CD4-positive, alpha-beta T cell treated with Interleukin-21 for 1 hour (primary cell): ENCODE measurements around the gene GNS.

Experiments
- DNase-seq: peaks from one replicate; pipeline ENCODE4 v3.0.0-alpha.2; 2020

Gene GNS

GRCh38 chr12:64735442-64735841 lies 23.8 kb downstream of the GNS start:
- DNase-seq: no peak

- DNase-seq: no peak
These were observed 25.3 kb downstream of the GNS start for GRCh38 chr12:64733857-64734256.

- DNase-seq: no peak
These were observed 27.5 kb downstream of the GNS start for GRCh38 chr12:64731683-64732082.

GRCh38 chr12:64730588-64730969 lies 28.6 kb downstream of the GNS start:
- no peak for DNase-seq

GRCh38 chr12:64729909-64730587 lies 29.2 kb downstream of the GNS start:
- peak; percentile 51 for DNase-seq

GRCh38 chr12:64724201-64724745 lies 34.9 kb downstream of the GNS start:
- no peak for DNase-seq

GRCh38 chr12:64723630-64724029 lies 35.6 kb downstream of the GNS start:
- DNase-seq: no peak

- no peak for DNase-seq
These were observed 36.4 kb downstream of the GNS start for GRCh38 chr12:64722835-64723234.

- DNase-seq: no peak
These were observed 38.3 kb downstream of the GNS start for GRCh38 chr12:64720884-64721283.

GRCh38 chr12:64718649-64719048 lies 40.6 kb downstream of the GNS start:
- DNase-seq: no peak

GRCh38 chr12:64716839-64717455 lies 42.3 kb downstream of the GNS start:
- no peak for DNase-seq

- no peak for DNase-seq
These were observed 42.8 kb downstream of the GNS start for GRCh38 chr12:64716371-64716770.

GRCh38 chr12:64714551-64714968 lies 44.6 kb downstream of the GNS start:
- peak; percentile 60 for DNase-seq

GRCh38 chr12:64713376-64713775 lies 45.8 kb downstream of the GNS start:
- no peak for DNase-seq

- no peak for DNase-seq
These were observed 49.8 kb downstream of the GNS start for GRCh38 chr12:64709429-64709828.

- DNase-seq: no peak
These were observed 51.3 kb downstream of the GNS start for GRCh38 chr12:64707926-64708325.

- DNase-seq: no peak
These were observed 51.8 kb downstream of the GNS start for GRCh38 chr12:64707362-64707761.

- no peak for DNase-seq
These were observed 52.3 kb downstream of the GNS start for GRCh38 chr12:64706857-64707256.

- DNase-seq: no peak
These were observed 52.9 kb downstream of the GNS start for GRCh38 chr12:64706306-64706705.

GRCh38 chr12:64701283-64701682 lies 57.9 kb downstream of the GNS start:
- DNase-seq: no peak

GRCh38 chr12:64700532-64700931 lies 58.7 kb downstream of the GNS start:
- no peak for DNase-seq

GRCh38 chr12:64699504-64700115 lies 59.6 kb downstream of the GNS start:
- peak; percentile 27 for DNase-seq

- no peak for DNase-seq
These were observed 63.0 kb downstream of the GNS start for GRCh38 chr12:64696080-64696741.

GRCh38 chr12:64695550-64695949 lies 63.7 kb downstream of the GNS start:
- no peak for DNase-seq
